Measurements from ENCODE around the gene BCL2. TPM values are rescaled to one million over a fixed set of nuclear protein-coding genes. Genes with fewer than 3 reads are reported as not detected.

Gene BCL2
- total RNA-seq, 1 experiment from 2014 or later = 1.3 TPM

GRCh38 chr18:63177919-63178821, 141.4 kb downstream of the BCL2 start:
- H2BK12ac ChIP-seq (ENCODE audit: insufficient read length, low read depth, low read length) = no peak overlapping the region
- TF ChIP-seq CTCF (conservative IDR thresholded peaks at IDR 0.05) = no peak
- peak overlapping the region; percentile 55; the same call in 1 of the 2 replicates for H3K14ac ChIP-seq (ENCODE audit: insufficient read depth, low read length)
- peak overlapping the region in 1 of 3 experiments; percentile 45; a peak in 1 of 7 replicates for H3K27ac Mint-ChIP-seq
- H3K9ac ChIP-seq (ENCODE audit: extremely low read depth, insufficient read length, low read length) = no peak overlapping the region
- H4K8ac ChIP-seq (replicated peaks; ENCODE audit: insufficient read length, low read depth, low read length) = no peak overlapping the region
- H2AK5ac ChIP-seq (ENCODE audit: insufficient read length, low read length) = no peak overlapping the region
- H3K23me2 ChIP-seq (ENCODE audit: insufficient read length, low read depth, low read length, poor library complexity, severe bottlenecking) = no peaks in the 10 kb centered on the region
- H3K56ac ChIP-seq (ENCODE audit: insufficient read length, low read depth, low read length) = no peak overlapping the region
- H4K20me1 ChIP-seq (ENCODE audit: control insufficient read depth, insufficient read depth, insufficient read length) = no peaks in the 10 kb centered on the region
- peaks cover 0 to 4% of the 10 kb centered on the region in 2 experiments; a peak in 3 of 5 replicates for H3K9me3 Mint-ChIP-seq
- no peak overlapping the region for H2BK20ac ChIP-seq (ENCODE audit: low read depth, low read length, poor library complexity, severe bottlenecking)
- no peak overlapping the region for H3K27ac ChIP-seq (ENCODE audit: insufficient read length, low read depth, low read length)
- H3K79me1 ChIP-seq (ENCODE audit: insufficient read depth, low read depth, low read length, poor library complexity, severe bottlenecking) = no peaks in the 10 kb centered on the region
- no peaks in the 10 kb centered on the region for H3K36me3 Mint-ChIP-seq (ENCODE audit: insufficient read depth in 1 of 3, low read depth in 3 of 3)
- no peak overlapping the region for H3K23ac ChIP-seq (ENCODE audit: insufficient read length, low read depth, low read length)
- H3K4ac ChIP-seq (ENCODE audit: low read depth, low read length) = no peak overlapping the region
- WGBS (ENCODE audit: extremely low coverage, insufficient read length, low lambda C conversion rate) = no CpG with 5 or more reads among the region's 25 CpGs
- no peak overlapping the region for H3K4me3 Mint-ChIP-seq
- H4K5ac ChIP-seq (ENCODE audit: insufficient read length, low read depth, low read length) = no peak overlapping the region
- no peak overlapping the region for H3T11ph ChIP-seq (ENCODE audit: low read length)
- no peak for DNase-seq
- H3K27me3 ChIP-seq (ENCODE audit: insufficient read depth, low read length) = no peaks in the 10 kb centered on the region
- no peak overlapping the region for H2BK120ac ChIP-seq (ENCODE audit: low read depth, low read length, poor library complexity, severe bottlenecking)
- no peaks in the 10 kb centered on the region for H3K9me3 ChIP-seq (ENCODE audit: control insufficient read depth, low read depth, low read length)
- H3K4me2 ChIP-seq (ENCODE audit: insufficient read depth, insufficient read length, low read length) = no peak overlapping the region
- H2AFZ ChIP-seq (ENCODE audit: low read length) = no peak overlapping the region
- peaks cover 17 to 28% of the 10 kb centered on the region in 2 experiments for H3K4me1 Mint-ChIP-seq
- H2BK15ac ChIP-seq (ENCODE audit: low read depth, low read length) = no peak overlapping the region
- H3K4me1 ChIP-seq (ENCODE audit: insufficient read depth, low read length) = 0 out of 2 replicates have a peak, but pooled peaks cover 3% of the 10 kb centered on the region
- H3K18ac ChIP-seq (ENCODE audit: insufficient read length, low read depth, low read length) = peak overlapping the region; percentile 21
- H3K79me2 ChIP-seq (ENCODE audit: insufficient read depth, low read length) = no peaks in the 10 kb centered on the region
- H4K91ac ChIP-seq (ENCODE audit: insufficient read length, low read depth, low read length) = no peak overlapping the region
- no peak overlapping the region for H2BK5ac ChIP-seq (ENCODE audit: insufficient read length, low read length)
- H3K27me3 Mint-ChIP-seq (ENCODE audit: low read depth) = peaks cover 3% of the 10 kb centered on the region; the same call in 1 of the 2 replicates

Measured in H9 (cell line).